Activated CD4-positive, alpha-beta T cell treated with anti-CD3 and anti-CD28 coated beads, Interleukin-2, Interleukin-4, amounts not matched to agents 100 ng/mL and 50 ng/mL, durations not matched to agents 16 hours and 8 hours (primary cell): ENCODE measurements around the gene CCDC184.
"Not testable (repeated sequence)": the region's sequence is repeated elsewhere in the genome, so short reads cannot be mapped to it uniquely, and the experiment has no call there.

ENCODE experiments used
- DNase-seq: peaks from one replicate; pipeline ENCODE4 v3.0.0-alpha.2; 2020; ENCODE audit warnings: low spot score

CCDC184 gene

DNA sequence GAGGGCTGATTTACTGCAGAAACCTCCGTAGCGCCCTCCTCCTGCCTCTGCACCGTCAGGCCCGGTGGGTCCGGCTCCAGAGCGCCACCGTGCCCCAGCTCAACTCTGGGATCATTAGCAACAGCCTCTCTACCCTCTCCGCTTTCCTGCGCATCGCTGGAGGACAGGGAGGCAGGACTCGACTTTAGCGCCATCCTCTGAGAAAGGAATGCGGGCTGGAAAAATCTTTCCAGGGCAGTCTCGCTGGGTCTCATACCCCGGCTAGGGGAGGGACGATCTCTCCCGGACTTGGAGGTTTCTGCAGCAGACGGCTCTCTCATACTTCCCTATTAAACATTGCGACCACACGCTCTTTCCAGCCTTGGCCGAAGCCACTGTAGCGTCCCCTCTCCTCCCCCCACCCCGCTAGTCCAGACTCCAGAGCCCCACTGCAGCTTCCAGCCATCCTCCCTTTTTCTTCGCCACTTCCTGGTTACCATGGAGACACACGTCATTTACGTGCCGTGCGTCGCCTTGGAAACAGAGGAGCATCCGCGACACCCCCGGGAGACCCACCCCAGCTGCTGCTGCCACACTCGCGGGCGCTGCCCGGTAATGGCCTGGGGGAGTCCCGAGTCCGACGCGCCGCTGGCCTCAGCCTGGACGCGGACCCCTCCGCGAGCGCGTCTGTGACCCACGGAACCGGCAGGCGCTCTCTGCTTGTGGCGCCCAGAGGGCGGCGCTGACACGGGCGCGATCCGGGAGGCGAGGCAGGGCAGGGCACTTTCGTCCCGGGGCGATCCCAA is at the start of gene CCDC184:
TSS of gene CCDC184 (plus strand) at position 554 of the 785 bp plus-strand sequence. CDS start 479 bp downstream, outside the sequence.
- peak; percentile 78 for DNase-seq

DNA sequence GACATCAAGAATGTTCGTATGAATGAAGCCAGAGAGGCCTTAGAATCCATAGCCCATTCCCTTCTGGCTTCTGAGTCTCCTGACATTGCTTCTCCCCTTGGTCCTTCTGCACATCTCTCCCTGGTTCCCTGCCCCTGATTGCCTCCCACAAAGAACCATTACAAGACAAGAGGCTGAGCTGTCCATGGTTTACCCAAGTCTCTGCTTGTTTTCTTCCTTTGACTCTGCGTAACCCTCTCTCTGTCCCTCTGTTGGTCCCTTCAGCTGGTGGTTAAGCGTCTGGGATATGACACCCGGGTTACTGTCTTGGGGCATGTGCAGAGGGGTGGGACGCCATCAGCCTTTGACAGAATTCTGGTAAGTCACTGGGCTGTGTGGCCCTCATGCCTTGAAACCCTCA is 48.4 kb upstream of the CCDC184 start:
- no peak for DNase-seq

DNA sequence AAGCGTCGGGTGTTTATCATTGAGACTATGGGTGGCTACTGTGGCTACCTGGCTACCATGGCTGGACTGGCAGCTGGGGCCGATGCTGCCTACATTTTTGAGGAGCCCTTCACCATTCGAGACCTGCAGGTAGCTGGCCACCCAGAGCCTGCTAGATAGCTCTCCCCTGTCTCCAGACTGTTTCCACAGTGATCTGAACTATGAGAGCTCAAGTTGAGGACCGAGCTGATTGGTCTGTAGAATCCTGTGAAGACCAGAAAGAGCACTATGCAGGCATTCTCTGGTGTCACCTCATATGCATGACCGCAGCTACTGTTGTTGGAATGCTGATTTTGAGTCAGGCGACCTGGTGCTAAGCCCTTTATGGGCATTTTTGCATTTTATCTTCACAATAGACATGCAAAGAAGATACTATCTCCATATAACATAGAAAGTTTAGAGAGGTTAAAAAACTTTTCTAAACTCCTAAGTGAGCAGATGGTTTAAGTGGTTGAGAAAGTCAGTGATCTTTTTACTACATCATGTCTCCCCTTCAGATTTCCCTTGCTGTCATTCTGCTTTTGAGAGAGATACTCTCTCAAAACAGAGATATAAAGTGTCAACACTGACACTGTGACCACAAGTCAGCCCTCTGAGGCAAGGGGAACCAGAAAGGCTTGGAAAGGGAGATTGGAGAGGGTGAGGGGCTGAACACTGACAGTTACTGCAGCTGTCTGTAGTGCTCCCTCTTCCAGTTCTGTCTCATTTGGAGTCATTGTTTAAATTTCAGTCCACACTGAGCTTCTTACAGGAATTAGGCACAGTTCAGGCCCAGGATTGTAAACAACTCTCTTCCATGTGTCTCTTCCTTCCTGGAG is 40.4 kb upstream of the CCDC184 start:
- no peak for DNase-seq

DNA sequence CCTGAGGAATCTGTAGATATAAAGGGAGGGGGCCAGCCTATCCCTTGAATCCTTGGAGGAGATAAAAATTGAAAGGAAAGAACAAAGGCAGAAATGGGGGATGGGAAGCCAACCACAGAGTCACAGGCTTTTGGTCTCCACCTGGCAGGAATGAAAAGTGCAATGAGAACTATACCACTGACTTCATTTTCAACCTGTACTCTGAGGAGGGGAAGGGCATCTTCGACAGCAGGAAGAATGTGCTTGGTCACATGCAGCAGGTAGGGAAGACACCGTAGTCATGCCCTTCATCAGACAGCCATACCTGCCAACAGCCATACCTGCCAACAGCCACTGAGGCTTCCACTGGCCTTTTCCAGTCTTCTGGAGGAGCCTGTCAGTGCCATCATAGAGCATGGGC is 39.5 kb upstream of the CCDC184 start:
- DNase-seq: no peak

DNA sequence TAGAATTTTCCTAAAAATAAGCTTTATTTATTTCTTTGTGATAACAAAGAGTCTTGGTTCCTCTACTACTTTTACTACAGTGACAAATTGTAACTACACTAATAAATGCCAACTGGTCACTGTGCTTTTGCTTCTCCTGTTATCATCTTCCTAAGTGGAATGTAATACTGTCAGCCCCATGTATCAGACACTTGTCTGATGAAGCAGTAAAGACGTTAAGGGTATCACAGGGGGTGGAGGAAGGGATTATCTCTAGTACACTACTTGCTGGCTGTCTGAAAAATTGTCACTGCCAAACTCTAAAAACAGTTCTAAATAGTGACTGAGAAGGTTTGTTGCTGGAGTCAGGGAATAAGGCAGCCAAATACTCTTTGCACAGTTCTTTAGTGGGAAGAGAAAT is 37.5 kb upstream of the CCDC184 start:
- DNase-seq: no peak

DNA sequence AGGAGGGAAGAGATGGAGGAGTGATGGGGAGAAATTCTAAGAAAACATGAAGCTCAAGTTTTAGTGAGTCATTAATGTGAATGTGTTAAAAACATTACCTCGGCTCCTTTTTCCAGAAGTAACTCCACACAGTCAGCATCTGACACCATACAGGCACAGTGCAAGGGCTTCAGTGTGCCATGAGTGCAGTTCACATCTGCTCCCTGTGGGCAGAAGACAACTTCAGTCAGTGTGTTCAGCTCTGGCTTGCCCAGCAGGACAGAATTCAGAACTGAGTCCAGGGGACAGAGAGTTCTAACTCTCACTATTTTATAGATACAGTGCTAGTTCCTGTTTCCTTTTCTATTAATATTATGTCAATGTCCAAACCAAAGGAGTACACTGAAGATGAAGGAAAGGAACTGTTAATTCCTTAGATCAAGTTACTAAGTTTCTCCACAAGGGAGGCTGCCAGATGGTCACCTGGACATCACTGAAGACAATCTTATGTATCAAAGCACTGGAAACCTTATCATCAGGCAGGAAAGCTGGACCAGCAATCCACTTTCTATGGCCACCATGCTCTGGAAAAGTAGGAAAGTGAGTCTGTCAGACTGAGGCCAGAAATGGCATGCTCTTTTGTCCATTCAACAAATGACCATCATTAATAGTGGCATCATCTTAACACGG is 32.2 kb upstream of the CCDC184 start:
- DNase-seq: peak; percentile 23

DNA sequence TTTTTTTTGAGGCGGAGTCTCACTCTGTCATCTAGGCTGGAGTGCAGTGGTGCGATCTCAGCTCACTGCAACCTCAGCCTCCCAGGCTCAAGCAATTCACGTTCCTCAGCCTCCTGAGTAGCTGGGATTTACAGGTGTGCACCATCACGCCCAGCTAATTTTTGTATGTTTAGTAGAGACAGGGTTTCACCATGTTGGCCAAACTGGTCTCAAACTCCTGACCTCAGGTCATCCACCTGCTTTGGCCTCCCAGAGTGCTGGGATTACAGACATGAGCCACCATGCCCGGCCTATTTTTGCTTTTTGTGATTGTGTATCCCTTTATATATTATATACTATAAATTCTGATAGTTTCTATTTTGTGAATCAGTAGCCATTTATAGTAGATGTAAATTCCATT is 27.7 kb upstream of the CCDC184 start:
- not testable (repeated sequence) for DNase-seq

DNA sequence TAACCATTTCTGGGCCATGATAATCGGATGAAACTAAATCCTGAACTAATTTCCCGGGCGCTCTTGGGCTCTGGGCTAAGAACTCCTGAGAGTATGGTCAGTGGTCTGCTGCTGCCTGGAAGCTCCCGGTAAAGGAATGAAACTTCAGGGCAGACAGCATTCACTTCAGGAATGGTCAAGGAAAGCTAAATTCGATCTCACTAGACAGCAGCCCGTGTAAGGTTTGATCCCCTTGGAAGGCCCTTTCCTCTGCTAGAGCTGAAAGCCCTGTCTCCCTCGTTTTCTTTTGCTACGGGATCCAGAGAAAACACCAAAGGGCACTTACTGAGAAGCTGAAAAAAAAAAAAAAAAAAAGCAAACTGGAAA is 26.8 kb upstream of the CCDC184 start:
- no peak for DNase-seq

DNA sequence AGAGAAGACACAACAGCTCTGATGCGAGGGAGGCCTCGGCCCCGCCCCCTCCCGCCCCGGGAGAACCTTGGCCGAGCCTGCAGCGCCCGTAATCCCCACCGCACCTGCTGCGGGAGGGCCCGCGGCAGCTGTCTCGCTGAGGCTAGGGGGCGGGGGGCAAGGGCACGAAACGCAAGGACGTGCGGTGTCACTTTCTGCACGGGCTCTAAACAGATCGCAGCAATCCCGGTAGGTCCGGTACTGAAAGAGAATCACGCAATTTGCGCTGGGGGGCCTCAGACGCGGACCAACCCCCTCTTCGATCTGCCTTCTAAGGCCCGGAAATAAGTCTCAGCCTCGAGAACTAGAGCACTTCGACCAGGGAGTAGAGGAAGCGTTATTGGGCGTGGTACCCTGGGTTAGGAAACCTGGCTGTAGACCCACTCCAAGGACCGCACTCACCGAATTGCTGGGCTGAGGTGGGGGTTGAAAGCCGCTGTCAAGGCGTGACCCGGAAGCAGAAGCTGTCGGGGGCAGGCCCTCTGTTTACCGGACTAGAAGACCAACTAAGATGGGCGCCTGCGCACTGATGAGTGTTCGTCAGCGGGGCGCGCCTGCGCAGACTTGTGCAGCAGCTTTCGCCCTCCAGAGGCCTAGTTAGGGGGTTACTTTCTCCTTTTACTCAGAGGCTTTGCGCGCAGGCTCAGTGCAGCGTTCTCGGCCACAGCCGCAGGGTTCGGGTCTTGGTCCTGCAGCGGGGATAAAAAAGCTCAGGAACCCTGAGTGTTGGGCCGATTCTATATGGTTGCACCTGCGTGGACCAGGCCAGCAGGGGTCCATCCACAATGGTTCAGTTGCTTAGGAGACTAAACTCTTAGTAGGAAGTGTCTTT is 26.2 kb upstream of the CCDC184 start, which contains the start of gene ASB8:
TSS of gene ASB8 (minus strand) at position 498 of the 871 bp plus-strand sequence. CDS start 4,019 bp downstream, outside the sequence.
- peak; percentile 99 for DNase-seq

DNA sequence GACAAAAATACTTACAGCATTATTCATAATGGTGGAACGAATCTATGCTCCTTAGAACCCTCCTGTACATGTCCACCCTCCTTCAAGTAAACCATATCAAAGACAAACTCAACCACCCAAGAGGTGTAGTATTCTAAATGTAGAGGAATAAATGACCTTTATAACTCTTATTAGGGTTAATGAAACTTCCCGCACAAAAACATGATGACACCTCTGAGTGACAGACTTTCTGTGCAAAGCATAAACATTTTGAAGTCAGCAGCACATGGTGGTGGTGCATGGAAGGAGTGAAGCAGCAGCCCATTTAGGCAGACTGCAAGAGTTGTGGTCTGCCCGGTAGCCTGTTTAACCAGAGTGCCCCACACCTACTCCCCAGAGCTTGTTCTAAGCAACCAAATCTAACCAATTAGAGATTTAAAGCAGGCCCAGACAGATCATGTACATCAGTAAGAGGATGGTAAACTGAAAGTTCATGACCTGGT is 25.5 kb upstream of the CCDC184 start:
- DNase-seq: no peak

DNA sequence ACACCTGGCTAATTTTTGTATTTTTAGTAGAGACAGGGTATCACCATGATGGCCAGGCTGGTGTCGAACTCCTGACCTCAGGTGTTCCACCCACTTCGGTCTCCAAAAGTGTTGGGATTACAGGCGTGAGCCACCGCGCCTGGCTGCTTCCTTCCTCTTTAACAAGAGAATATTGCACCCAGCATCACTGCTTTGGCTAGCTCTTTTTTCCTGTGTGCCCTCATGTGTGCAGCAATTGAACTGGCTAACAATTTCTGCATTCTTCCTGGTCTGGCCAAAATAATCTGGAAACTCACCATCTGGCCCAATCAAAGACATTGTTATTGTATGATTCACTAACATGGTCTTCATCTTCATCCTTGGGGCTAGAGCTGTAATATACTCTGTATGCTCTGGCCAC is 23.4 kb upstream of the CCDC184 start:
- no peak for DNase-seq

DNA sequence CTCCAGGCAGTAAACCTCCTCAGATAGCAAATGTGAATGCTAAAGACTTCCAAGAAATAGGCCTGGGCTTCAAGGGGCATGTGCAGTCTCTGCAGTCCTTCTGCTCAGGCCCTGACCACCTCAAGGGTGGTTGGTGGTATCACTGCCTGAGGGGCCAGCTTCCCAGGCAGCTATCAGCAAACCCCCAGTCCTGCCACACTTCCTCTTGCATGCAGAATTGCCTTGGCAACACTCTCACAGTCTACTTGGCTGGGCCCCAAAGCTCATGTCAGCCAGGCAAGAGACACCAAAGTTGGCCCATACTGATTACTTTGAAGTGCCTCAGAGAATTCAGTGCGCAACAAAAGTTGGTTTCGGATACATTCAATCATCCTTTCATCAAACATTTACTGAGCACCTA is 22.6 kb upstream of the CCDC184 start:
- no peak for DNase-seq

DNA sequence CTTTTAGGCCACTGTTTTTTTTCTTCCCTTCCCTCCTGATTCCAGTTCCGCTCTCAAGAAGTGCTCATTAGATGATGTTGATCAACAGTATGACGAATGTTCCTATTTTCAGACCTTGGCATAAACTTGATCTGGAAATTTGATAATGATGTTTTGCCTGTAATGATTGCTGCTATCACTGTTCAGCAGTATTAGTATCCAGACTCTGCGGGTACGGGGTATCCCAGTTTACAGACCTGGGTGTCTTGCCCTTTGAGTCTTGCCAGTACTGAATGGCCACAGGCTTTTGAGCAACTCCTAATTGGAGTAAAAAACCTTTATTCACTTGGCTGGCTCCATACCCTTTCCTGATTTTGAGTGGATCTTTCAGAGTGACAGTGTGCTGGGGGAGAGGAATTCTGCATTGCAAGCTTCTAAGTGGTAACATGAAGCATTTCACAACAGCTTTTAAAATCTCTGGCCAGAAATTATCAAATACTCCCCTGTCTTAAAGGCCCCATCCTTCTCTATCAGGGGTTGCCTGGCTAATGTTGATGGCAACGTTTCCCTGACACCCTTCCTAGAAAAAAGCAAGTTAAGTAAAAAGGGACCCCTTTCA is 20.2 kb upstream of the CCDC184 start:
- no peak for DNase-seq

DNA sequence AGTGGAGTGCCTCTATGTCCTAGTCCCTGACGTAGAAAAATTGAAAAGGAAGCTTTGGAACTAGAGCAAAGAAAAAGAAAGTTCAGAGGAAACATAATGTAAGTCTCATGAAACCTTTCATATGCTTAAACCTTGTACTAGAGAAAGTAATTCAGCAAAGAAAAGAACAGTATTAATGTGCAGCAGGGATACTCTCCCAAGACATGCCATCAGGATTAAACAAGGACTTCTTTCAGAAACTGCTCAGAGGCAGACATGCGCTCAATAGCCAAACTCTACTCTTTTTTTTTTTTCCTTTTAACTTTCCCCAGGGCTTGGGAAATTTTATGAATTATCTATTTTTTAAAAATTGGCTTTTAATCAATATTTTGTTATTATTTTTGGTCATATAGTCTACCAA is 19.0 kb upstream of the CCDC184 start:
- no peak for DNase-seq

DNA sequence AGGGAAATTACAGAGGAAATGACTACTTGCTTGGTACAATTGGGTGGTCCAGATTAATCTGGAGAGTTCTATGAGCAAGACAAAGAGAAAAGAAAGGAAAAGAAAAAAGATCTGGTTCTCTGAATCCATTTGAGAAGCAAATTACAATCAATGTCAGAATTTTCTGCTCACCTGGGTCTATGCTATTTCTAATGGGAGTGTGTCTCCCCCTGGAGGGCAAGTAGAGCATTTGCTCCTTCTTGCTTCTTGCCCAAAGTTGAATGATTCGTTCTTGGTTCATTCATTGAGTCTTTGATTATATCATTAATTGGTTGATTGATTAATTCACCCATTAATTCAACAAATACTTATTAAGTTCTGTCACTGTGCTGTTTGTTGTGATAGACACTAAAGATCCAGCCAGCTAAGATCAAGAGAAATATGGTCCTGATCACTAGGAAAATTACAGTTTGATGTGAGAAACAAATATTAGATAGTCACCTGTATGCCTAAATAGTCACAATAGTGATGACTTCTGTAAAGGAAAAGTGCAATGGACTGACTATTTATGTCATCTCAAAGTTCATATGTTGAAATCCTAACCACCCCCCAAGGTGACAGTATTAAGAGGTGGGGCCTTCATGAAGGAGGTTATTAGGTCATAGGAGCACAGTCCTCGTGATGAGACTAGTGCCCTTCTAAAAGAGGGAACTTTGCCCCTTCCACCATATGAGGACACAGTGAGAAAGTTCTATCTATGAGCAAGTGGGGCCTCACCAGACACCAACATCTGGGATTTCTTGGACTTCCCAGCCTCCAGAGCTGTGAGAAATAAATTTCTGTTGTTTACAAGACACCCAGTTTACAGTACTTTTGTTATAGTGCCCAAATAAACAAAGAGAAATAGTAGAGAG is 18.1 kb upstream of the CCDC184 start:
- DNase-seq: peak; percentile 70

DNA sequence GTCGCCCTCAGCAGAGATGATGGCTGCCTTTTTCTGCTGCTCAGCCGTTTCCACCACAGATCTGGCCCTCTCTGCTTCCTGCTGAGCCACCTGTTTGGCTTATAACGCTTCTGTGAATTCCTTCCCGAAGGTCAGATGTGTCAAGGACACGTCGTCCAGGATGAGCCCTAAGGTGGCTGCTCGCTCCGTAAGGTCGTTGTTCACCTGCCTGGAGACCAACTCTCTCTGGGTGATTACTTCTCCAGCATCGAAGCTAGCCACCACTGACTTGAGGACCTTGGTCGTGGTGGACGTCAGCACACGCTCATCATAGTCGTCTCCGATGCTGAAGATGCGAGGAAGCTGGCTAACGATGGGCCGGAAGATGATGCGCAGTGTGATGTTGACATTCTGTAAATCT is 14.4 kb upstream of the CCDC184 start:
- DNase-seq: no peak

DNA sequence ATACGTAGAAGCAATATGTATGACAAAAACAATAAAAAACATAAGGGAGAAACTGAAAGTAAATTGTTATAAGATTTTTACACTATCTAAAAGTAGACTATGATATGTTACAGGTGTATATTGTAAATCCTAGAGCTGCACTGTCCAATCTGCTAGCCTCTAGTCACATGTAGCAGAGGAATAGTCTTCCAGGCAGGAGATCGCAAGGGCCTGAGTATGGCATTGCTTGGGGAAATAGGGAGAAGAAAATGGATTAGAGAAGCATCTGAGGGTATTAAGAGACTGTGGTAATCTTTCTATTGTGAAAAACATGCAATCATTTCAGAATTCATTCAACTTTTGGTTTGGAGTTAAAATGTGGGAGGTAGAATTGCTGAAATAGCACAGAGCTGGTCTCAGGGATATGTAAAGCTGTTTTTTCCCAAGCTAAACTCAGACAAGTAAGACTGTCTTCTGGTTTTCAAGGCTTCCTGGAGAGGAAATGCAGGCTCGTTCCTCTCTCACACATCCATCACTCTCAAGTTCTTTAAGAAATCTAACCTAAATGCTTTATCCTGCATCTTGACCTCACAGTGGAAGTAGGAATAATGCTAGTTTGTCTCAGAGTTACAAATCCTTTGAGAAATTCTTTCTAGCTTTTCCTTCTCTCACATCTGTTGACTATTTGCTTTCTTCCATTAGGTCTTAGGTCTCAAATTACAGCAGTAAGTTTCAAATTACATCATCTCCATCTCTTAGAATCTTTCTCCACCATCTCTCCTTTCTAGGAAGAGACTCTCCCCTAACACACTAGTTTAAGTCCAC is 7.6 kb upstream of the CCDC184 start:
- no peak for DNase-seq

DNA sequence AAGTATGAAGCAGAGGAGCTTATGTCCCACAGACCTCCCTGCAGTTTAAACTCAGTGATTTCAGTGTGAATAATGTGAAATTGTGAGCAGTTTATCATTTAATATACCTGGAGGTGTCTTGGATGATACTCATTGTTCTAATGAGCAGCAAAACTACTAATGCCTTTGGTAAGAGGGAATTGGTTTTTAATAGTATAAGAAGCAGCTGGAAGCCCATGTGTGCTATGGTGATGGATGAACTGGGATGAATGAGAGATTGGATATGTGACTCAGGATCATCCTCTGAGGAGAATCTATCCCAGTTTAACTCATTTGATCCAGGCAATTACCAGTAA is 7.1 kb upstream of the CCDC184 start:
- no peak for DNase-seq

DNA sequence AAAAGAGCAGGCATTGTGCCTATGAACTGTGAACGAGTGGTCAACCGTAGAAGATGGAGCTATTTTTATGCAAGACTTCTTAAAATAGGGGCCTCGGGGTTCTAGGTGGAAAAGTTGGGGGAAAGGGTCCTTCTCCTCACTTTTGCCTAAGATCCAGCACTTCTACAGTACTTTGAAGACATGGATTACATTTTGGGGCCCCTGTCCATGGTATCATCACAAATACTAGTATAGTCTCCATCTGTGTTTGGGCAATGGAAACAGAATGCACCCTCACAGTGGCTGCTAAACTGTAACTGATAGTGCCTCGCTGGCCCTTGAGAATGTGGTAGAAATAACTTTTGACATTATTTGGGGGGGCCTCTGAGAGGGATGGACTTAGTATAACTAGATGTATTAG is 5.5 kb upstream of the CCDC184 start:
- DNase-seq: no peak
